AG20443 (cell line): ENCODE measurements around the gene KRT20.
"Not testable (repeated sequence)": the region's sequence is repeated elsewhere in the genome, so short reads cannot be mapped to it uniquely, and the experiment has no call there.

Experiments
- DNase-seq: peaks from one replicate; pipeline ENCODE4 v3.0.0; 2012; ENCODE audit warnings: low spot score, mixed read lengths

The KRT20 gene

DNA sequence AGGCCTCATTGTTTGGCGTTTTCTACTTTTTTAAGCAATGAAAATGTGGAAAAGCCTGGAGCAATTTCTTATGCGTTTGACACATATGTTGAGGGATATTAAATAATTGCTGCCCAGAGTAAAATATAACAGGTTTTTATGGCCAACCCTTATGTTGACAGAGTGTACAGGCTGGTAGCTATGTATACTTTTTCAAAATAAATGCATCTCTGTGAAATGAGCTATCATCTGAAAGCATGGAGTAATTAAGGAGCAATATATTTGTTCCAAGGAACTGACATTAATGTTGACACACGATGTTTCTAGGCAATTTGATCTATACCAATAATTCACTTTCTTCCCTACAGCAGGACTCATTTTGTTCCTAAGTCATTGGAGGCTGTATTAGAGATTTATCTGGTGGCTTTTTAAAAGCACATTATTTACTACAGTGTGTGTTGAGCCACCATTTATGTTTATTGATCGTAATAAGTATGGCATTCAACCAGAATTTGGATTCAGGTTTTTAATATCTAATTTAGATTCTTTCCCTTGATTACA is 11.9 kb upstream of the KRT20 start:
- no peak for DNase-seq

DNA sequence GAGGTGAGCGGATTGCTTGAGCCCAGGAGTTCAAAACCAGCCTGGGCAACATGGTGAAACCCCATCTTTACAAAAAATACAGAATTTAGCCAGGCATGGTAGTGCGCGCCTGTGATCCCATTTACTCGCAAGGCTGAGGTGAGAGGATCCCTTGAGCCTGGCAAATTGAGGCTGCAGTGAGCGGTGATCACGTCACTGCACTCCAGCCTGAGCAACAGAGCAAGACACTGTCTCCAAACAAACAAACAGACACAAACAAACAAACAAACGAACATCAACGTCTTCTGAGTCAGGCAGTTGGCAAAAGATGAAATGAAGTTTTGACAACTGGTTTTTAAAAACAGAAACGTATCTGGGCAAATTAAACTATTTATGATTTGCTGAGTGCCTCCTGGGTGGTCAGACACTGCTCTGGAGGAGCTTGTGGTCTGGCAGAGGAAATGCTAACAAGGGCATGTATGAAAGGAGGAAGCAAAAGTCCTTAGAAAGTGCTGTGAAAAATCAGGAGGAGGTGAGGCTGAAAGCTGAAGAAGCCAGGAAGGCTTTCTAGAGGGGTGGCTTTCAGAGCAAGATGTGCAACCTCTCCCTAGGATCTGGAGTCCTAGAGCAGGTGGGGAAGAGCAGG is 10.2 kb upstream of the KRT20 start:
- DNase-seq = no peak

DNA sequence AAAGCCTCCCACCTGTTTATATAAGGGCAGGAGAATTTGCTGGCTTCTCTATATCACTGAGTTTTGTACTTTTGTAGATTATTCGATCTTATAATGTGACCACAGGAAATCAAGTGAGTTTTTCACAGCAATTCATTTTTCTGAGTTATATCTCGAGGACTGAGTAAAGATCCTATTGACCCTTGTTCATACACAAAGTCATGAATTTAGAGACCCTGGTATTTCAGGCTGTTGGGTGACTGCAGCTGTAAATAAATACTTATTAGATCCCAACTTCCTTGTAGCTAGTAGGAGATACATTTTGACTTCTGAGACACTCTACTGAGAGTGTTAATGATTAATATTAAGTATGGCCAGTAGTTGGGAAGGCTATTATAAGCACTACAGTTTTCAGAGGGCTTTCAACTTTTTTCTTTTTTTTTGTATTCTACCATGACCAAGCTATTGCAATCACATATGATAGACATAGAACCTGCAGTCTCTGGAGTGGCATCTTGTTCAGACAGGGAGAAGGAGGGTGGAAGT is 3.2 kb upstream of the KRT20 start:
- DNase-seq = no peak

DNA sequence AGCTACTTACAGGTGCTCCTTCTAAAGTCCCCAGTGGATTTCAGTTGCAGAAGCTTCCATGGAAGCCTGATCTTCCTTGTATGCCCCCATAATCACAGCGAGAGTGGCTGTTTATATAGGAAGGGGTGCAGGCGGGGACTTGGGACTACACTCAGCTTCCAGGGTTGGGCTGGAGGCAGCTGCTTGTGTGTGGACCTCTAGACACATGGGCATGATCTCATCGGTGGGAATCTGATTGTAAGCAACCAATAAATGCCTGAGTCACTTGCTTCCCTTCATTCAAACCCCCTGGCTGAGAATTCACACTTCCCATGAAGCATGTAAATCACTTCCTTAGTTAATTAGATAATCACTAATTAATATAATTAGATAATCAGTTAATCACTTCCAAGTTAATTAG is 1.0 kb upstream of the KRT20 start:
- DNase-seq = no peak

GRCh38 chr17:40883626-40884334 is 1.3 kb downstream of the KRT20 start:
- DNase-seq = no peak

DNA sequence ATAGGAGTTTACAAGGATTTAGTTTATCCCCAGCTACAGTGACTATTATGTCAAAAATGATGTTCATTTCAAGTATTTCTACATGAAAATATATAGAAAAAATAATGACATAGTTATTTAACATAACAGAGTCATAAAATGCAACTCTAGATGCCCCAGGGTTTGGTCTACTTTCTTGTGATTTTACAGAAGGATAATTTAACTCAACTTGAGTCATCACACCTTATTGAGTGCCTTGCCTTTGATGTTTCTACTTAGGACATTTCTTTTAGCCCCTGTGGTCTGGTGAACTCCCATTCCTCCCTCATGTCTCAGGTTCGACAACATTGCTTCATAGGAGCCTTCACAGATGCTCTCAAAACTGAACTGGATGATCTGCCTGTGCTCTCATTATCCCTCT is 2.0 kb downstream of the KRT20 start:
- no peak for DNase-seq

GRCh38 chr17:40879026-40879425 is 6.0 kb downstream of the KRT20 start:
- no peak for DNase-seq

DNA sequence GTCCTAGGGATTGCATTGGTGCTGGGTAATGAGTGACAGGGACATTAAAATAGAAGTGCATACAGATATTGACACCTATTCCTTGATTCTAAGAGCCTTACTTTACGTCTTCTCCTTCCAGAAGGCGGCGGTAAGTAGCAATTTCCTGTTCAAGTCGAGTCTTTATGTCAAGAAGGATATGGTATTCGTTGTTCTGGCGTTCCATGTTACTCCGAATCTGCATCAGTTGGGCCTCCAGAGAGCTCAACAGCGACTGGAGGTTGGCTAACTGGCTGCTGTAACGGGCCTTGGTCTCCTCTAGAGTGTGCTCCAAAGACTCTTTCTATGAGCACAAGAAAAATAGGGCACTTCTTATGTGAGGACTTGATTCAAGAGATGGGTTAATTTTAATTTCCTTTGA is 7.0 kb downstream of the KRT20 start:
- DNase-seq = no peak

DNA sequence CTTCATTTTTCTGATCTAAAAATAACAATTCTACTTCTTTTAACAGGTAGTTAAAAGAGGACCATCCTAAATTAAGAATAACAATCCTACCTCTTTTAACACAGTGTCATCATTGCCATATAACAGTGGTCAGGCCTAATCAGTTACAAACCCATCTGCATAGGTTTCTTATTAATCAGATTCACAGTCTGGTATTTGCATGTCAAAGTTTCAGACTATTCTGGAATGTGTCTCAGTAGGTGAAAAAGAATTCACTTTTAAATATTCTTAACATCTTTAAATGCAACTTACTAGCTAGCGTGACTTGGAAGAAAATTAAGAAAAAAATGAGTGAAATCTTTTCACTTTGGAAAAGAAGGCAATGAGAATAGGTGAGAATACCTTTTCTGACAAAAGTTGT is 11.2 kb downstream of the KRT20 start:
- no peak for DNase-seq

DNA sequence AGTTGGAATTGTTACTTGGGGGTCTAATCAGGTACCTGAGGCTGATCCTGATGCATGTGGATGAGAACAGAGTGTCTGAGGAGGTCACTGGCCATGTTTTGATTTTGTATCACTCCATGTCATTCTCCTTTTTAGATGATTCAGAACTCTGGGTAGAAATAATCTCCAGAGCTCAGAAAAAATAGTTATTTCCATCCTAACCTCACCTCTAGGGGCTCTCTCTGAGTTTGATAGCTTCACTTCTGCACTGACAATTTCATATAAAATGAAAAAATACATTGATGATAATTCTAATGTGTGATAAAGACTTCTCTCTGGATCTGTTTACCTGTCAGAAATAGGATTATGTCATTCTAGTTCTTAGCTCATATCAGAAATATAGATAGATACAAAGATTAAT is 11.8 kb downstream of the KRT20 start:
- no peak for DNase-seq

- DNase-seq = no peak
These were observed 12.6 kb downstream of the KRT20 start for GRCh38 chr17:40872416-40872815.

- no peak for DNase-seq
These were observed 13.7 kb downstream of the KRT20 start for GRCh38 chr17:40871316-40871715.

- no peak for DNase-seq
These were observed 14.9 kb downstream of the KRT20 start for GRCh38 chr17:40870136-40870535.

DNA sequence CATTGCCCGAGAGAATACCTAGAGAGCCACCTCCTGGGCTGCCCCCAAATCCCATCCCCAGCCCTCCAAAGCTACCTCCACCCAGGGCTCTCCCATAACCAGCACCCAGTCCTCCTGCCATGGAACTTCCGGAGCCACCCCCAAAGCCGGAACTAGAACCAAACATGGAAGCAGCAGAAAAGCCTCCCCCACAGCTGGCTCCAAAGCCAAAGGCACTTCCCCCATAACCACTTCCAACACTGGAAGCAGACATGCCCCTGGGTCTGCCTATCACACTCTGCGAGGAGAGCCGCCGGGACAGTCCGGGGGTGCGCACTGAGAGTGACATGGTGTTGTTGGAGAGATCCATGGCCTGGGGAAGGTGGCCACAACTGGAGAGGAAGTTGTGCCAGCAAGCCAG is 18.2 kb downstream of the KRT20 start, which contains the start of gene KRT12:
TSS of gene KRT12 (minus strand) at position 386 of the 400 bp plus-strand sequence. CDS start at position 349, 37 bp downstream.
- DNase-seq = no peak

DNA sequence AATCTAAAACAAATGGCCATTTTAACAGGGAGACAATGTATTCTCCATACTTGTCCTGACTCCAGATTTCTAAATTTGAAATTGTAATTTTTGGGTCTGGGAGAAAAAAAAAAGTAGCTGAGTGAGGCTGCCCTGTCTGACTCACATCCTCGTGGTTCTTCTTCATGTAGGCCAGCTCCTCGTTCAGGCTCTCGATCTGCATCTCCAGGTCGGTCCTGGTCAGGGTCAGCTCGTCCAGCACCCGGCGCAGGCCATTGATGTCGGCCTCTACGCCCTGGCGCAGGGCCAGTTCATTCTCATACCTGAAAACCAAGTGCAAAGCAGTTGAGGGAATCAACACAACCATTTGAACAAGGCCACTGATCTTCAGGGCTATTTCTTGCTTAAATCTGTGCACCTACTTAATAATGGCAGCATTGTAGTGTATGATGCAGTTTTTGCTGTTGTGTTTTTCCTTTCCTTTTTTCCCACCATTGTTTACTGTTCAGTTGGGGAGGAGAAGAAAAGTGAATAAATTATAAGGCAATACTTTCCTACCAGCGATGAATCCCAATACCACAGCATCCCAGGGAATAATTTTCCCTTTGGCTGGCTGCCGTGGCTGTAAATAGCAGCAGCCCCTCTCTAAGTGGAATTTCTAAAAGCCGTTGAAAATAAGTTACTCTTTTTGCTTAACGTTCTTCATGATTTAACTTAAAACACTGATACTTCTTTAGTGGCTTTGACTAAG is 20.2 kb downstream of the KRT20 start:
- peak; percentile 16 for DNase-seq

DNA sequence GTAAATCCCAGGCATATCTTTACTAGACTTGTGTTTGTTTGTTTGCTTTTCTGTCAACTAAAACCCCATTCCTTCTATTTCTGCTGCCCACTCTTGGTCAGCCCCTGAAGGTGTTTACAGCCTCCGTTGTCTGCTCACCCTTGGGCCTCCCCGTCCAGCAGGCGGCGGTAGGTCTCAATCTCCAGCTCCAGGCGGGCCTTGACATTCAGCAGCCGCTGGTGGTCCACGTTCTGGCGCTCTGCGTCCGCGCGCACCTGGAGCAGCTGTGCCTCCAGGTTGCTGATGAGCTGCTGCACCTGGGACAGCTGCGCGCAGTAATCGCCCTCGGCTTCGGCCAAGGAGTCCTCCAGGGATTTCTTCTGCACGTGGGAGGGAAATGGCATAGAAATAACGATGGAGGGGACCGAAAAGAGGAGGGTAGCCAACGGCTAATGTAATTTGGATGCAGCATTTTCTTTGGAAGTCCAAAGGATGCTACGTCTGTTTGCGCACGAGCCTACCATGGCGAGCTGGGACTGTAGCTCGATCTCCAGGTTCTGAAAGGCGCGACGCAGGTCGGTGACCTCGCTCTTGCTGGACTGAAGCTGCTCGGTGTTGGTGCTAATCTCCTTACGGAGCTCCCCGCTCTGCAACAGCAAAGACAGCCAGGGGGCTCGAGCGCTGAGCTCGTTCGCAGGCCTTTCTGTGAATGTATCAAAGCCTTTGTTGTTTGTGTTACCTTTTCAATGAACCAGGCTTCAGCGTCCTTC is 21.9 kb downstream of the KRT20 start:
- DNase-seq = peak; percentile 13

GRCh38 chr17:40859536-40859935 is 25.5 kb downstream of the KRT20 start:
- DNase-seq = peak; percentile 13

DNA sequence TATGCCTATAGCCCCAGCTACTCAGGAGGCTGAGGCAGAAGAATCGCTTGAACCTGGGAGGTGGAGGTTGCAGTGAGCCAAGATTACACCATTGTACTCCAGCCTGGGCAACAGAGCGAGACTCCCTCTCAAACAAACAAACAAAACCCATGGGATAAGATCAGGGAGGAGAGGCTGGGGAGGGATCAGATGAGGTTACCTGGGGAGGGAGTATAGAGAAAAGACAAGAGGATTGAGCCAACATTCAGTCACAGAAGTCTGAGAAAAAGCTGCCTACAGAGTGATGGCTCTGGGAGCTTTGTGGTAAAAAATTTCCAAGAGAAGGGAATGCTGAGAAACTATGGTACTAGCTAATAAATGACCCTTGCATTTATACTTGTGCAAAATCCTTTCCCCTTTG is 26.4 kb downstream of the KRT20 start:
- DNase-seq = not testable (repeated sequence)

- peak; percentile 44 for DNase-seq
These were observed 27.5 kb downstream of the KRT20 start for GRCh38 chr17:40857535-40857934.

DNA sequence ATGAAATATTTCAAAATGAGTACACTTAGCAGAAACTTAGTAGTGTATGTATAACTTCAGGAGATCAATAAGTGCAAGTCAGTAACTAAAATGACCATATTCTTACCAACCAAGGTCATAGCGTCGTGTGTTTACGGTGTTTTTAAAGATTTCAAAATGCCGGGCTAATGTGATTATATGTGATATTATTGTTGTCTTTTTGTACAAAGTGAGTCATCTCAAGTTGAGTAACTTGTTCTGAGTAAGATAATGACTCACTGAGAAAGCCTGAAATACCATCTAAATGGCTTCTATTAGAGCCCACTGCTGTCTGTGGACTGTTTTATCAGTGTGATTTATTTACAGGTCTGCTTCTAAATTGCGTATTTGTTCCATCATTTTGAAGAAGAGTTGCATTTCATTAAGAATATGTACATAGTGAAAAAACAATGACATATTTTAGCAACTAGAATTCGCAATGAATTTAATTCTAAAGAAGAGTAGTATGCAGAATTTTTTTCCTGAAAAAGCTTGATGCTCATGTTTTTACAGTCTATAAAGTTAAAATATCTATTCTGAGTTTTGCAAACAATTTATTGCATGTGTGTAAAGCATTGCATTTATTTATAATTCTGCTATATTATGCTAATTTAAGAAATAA is 30.7 kb downstream of the KRT20 start:
- peak; percentile 65 for DNase-seq

GRCh38 chr17:40852364-40852763 is 32.7 kb downstream of the KRT20 start:
- DNase-seq = no peak
